Osteoblast (primary cell): ENCODE measurements around the gene TRIM29. TPM values are rescaled to one million over a fixed set of nuclear protein-coding genes. Genes with fewer than 3 reads are reported as not detected.

Source experiments
- DNase-seq: peaks from one replicate; pipeline ENCODE4 v3.0.0; 2011; ENCODE audit warnings: low spot score, mixed read lengths; ENCODE audit not compliant: insufficient read length; ENCODE audit errors: missing footprints
- H2AFZ ChIP-seq: 2 replicates; pipeline ENCODE4 v1.6.0; 2011; ENCODE audit warnings: mild to moderate bottlenecking, low read length
- H3K27ac ChIP-seq: 2 replicates; pipeline ENCODE4 v1.5.1; 2011; ENCODE audit warnings: mild to moderate bottlenecking, low read depth, low read length, moderate library complexity
- H3K27me3 ChIP-seq: 2 replicates; pipeline ENCODE4 v1.6.0; 2012; ENCODE audit warnings: mild to moderate bottlenecking, control low read depth, inconsistent platforms, low read length, moderate library complexity; ENCODE audit not compliant: insufficient read depth
- H3K36me3 ChIP-seq: 2 replicates; pipeline ENCODE4 v1.5.1; 2011; ENCODE audit warnings: mild to moderate bottlenecking, low read length, control low read depth, moderate library complexity; ENCODE audit not compliant: insufficient read depth
- H3K4me1 ChIP-seq: 2 replicates; pipeline ENCODE4 v1.5.1; 2011; ENCODE audit warnings: mild to moderate bottlenecking, low read length, control low read depth, moderate library complexity; ENCODE audit not compliant: insufficient read depth
- H3K4me2 ChIP-seq: 2 replicates; pipeline ENCODE4 v1.6.0; 2011; ENCODE audit warnings: mild to moderate bottlenecking, low read length; ENCODE audit not compliant: insufficient read depth
- H3K4me3 ChIP-seq: fragments of 200-600 bp; sonication (generic); 3 replicates; pipeline ENCODE4 v1.5.1; 2012; ENCODE audit warnings: mild to moderate bottlenecking, low read length, inconsistent platforms; ENCODE audit not compliant: insufficient read depth
- H3K79me2 ChIP-seq: 2 replicates; pipeline ENCODE4 v1.6.0; 2012; ENCODE audit warnings: mild to moderate bottlenecking, low read length, control low read depth, inconsistent platforms; ENCODE audit not compliant: insufficient read depth
- H3K9me3 ChIP-seq: 2 replicates; pipeline ENCODE4 v1.5.1; 2011; ENCODE audit warnings: low read depth, low read length, control low read depth
- H4K20me1 ChIP-seq: 2 replicates; pipeline ENCODE4 v1.6.0; 2012; ENCODE audit warnings: mild to moderate bottlenecking, low read length, control low read depth; ENCODE audit not compliant: insufficient read depth
- CTCF ChIP-seq: IDR thresholded peaks from 2 replicates; pipeline ENCODE4 v1.5.1; 2011; ENCODE audit warnings: mild to moderate bottlenecking, low read depth, low read length, moderate library complexity; ENCODE audit errors: extremely low read depth
- total RNA-seq: library from RNA; depleted of rRNA; stranded (reverse); fragments of >200 nt; gene quantifications from 2 replicates; pipeline ENCODE4 v1.2.3, GENCODE V29; 2012

Gene TRIM29
- total RNA-seq, 1 donor = 0.36 TPM

- peaks cover 7% of the 10 kb centered on the region for H3K9me3 ChIP-seq
These were observed 47.5 kb downstream of the TRIM29 start for GRCh38 chr11:120090411-120090810.

GRCh38 chr11:120089036-120090001 lies 48.6 kb downstream of the TRIM29 start:
- H3K4me2 ChIP-seq = no peak overlapping the region
- no peak overlapping the region for H3K27ac ChIP-seq
- H3K9me3 ChIP-seq = peaks cover 7% of the 10 kb centered on the region
- no peaks in the 10 kb centered on the region for H3K4me1 ChIP-seq
- no peak overlapping the region for H3K4me3 ChIP-seq
- H3K27me3 ChIP-seq = no peaks in the 10 kb centered on the region
- no peaks in the 10 kb centered on the region for H3K36me3 ChIP-seq
- TF ChIP-seq CTCF = no peak
- no peaks in the 10 kb centered on the region for H4K20me1 ChIP-seq
- no peaks in the 10 kb centered on the region for H3K79me2 ChIP-seq
- no peak overlapping the region for H2AFZ ChIP-seq
- DNase-seq = no peak

More at GRCh38 chr11:120090411-120090810, 47.5 kb downstream of the TRIM29 start:
- Histone ChIP-seq H3K27ac (no peak overlapping the region), H3K79me2 (no peaks in the 10 kb centered on the region), H2AFZ (no peak overlapping the region), H3K4me2 (no peak overlapping the region), H3K27me3 (no peaks in the 10 kb centered on the region), H3K4me1 (no peaks in the 10 kb centered on the region), H3K36me3 (no peaks in the 10 kb centered on the region), H3K4me3 (no peak overlapping the region), H4K20me1 (no peaks in the 10 kb centered on the region)
- no peak for DNase-seq
- no peak for TF ChIP-seq CTCF

- Histone ChIP-seq H3K4me2 (no peak overlapping the region), H3K79me2 (no peaks in the 10 kb centered on the region), H3K27me3 (no peaks in the 10 kb centered on the region), H4K20me1 (no peaks in the 10 kb centered on the region), H3K4me3 (no peak overlapping the region), H3K4me1 (no peaks in the 10 kb centered on the region), H3K27ac (no peak overlapping the region), H2AFZ (no peak overlapping the region), H3K36me3 (no peaks in the 10 kb centered on the region), H3K9me3 (peaks cover 11% of the 10 kb centered on the region)
- TF ChIP-seq CTCF = no peak
- no peak for DNase-seq
These were observed 49.9 kb downstream of the TRIM29 start for GRCh38 chr11:120088056-120088455.

GRCh38 chr11:120086651-120087050 lies 51.3 kb downstream of the TRIM29 start:
- no peaks in the 10 kb centered on the region for H3K36me3 ChIP-seq
- H3K27ac ChIP-seq = no peak overlapping the region
- no peaks in the 10 kb centered on the region for H3K27me3 ChIP-seq
- no peaks in the 10 kb centered on the region for H3K4me1 ChIP-seq
- no peaks in the 10 kb centered on the region for H4K20me1 ChIP-seq
- no peak for DNase-seq
- no peaks in the 10 kb centered on the region for H3K79me2 ChIP-seq
- no peak overlapping the region for H3K4me2 ChIP-seq
- H3K9me3 ChIP-seq = peaks cover 15% of the 10 kb centered on the region
- no peak overlapping the region for H2AFZ ChIP-seq
- H3K4me3 ChIP-seq = no peak overlapping the region
- TF ChIP-seq CTCF = no peak
